T-helper 1 cell treated with Interleukin-12 subunit alpha and Interleukin-12 subunit beta and Interleukin-4 antibody, amounts not matched to agents 30 μg/mL and 1 μg/mL, for 36 hours (primary cell): ENCODE results near the gene RABEP2.
"Not testable (repeated sequence)": the region's sequence is repeated elsewhere in the genome, so short reads cannot be mapped to it uniquely, and the experiment has no call there.

Source experiments
- H3K27ac Mint-ChIP-seq: one replicate; pipeline ENCODE4 v1.8.0; 2021; ENCODE audit warnings: mild to moderate bottlenecking, mixed read lengths
- H3K27me3 Mint-ChIP-seq: one replicate; pipeline ENCODE4 v1.8.0; 2021; ENCODE audit warnings: low read depth, mixed read lengths
- H3K36me3 Mint-ChIP-seq: one replicate; pipeline ENCODE4 v1.8.0; 2021; ENCODE audit warnings: low read depth, mixed read lengths
- H3K4me1 Mint-ChIP-seq: one replicate; pipeline ENCODE4 v1.8.0; 2021; ENCODE audit warnings: low read depth, mixed read lengths
- H3K4me3 Mint-ChIP-seq: one replicate; pipeline ENCODE4 v1.8.0; 2021; ENCODE audit warnings: mild to moderate bottlenecking, moderate library complexity, mixed read lengths
- H3K9me3 Mint-ChIP-seq: one replicate; pipeline ENCODE4 v1.8.0; 2021; ENCODE audit warnings: mixed read lengths

Gene RABEP2

GRCh38 chr16:28872952-28873351 is 52.1 kb downstream of the RABEP2 start:
- no peak overlapping the region for H3K4me3 Mint-ChIP-seq
- peaks cover 11% of the 10 kb centered on the region for H3K36me3 Mint-ChIP-seq

GRCh38 chr16:28869201-28869600 is 55.8 kb downstream of the RABEP2 start:
- Mint-ChIP-seq H3K9me3 (no peaks in the 10 kb centered on the region), H3K27ac (no peak overlapping the region), H3K36me3 (peaks cover 13% of the 10 kb centered on the region), H3K4me1 (peaks cover 13% of the 10 kb centered on the region), H3K4me3 (no peak overlapping the region), H3K27me3 (no peaks in the 10 kb centered on the region)

More at GRCh38 chr16:28872952-28873351, 52.1 kb downstream of the RABEP2 start:
- Mint-ChIP-seq H3K9me3 (no peaks in the 10 kb centered on the region), H3K27me3 (no peaks in the 10 kb centered on the region), H3K4me1 (peaks cover 3% of the 10 kb centered on the region), H3K27ac (no peak overlapping the region)

- H3K27ac Mint-ChIP-seq, H3K4me3 Mint-ChIP-seq, H3K27me3 Mint-ChIP-seq, H3K9me3 Mint-ChIP-seq: not testable (repeated sequence)
- H3K36me3 Mint-ChIP-seq = peaks cover 16% of the 10 kb centered on the region
- peaks cover 17% of the 10 kb centered on the region for H3K4me1 Mint-ChIP-seq
Observed at GRCh38 chr16:28867646-28868045, 57.4 kb downstream of the RABEP2 start.

- peaks cover 16% of the 10 kb centered on the region for H3K36me3 Mint-ChIP-seq
- H3K4me1 Mint-ChIP-seq = peaks cover 17% of the 10 kb centered on the region
- H3K27me3 Mint-ChIP-seq = no peaks in the 10 kb centered on the region
- no peak overlapping the region for H3K4me3 Mint-ChIP-seq
- peak overlapping the region; percentile 31 for H3K27ac Mint-ChIP-seq
- H3K9me3 Mint-ChIP-seq = no peaks in the 10 kb centered on the region
Observed at GRCh38 chr16:28867241-28867640, 57.8 kb downstream of the RABEP2 start.

- Mint-ChIP-seq H3K9me3 (no peaks in the 10 kb centered on the region), H3K4me1 (peaks cover 22% of the 10 kb centered on the region), H3K27ac (no peak overlapping the region), H3K36me3 (peaks cover 16% of the 10 kb centered on the region), H3K4me3 (no peak overlapping the region), H3K27me3 (no peaks in the 10 kb centered on the region)
Observed at GRCh38 chr16:28866454-28866804, 58.6 kb downstream of the RABEP2 start.

- no peaks in the 10 kb centered on the region for H3K27me3 Mint-ChIP-seq
- H3K9me3 Mint-ChIP-seq = no peaks in the 10 kb centered on the region
- H3K4me3 Mint-ChIP-seq = no peak overlapping the region
- no peak overlapping the region for H3K27ac Mint-ChIP-seq
- H3K4me1 Mint-ChIP-seq = peaks cover 22% of the 10 kb centered on the region
- H3K36me3 Mint-ChIP-seq = peaks cover 16% of the 10 kb centered on the region
Observed at GRCh38 chr16:28865722-28866453, 59.1 kb downstream of the RABEP2 start.

- no peaks in the 10 kb centered on the region for H3K9me3 Mint-ChIP-seq
- H3K36me3 Mint-ChIP-seq = peaks cover 12% of the 10 kb centered on the region
- H3K4me3 Mint-ChIP-seq = peak overlapping the region; percentile 99
- peaks cover 21% of the 10 kb centered on the region for H3K4me1 Mint-ChIP-seq
- peak overlapping the region; percentile 99 for H3K27ac Mint-ChIP-seq
- H3K27me3 Mint-ChIP-seq = no peaks in the 10 kb centered on the region
Observed at GRCh38 chr16:28865001-28865688, 59.9 kb downstream of the RABEP2 start.

GRCh38 chr16:28863929-28864793 is 60.9 kb downstream of the RABEP2 start:
- peaks cover 5% of the 10 kb centered on the region for H3K36me3 Mint-ChIP-seq

GRCh38 chr16:28859326-28859725 is 65.7 kb downstream of the RABEP2 start:
- H3K4me1 Mint-ChIP-seq = peaks cover 10% of the 10 kb centered on the region
- no peak overlapping the region for H3K4me3 Mint-ChIP-seq
- no peak overlapping the region for H3K27ac Mint-ChIP-seq
- H3K9me3 Mint-ChIP-seq = no peaks in the 10 kb centered on the region
- peaks cover 3% of the 10 kb centered on the region for H3K36me3 Mint-ChIP-seq
- H3K27me3 Mint-ChIP-seq = no peaks in the 10 kb centered on the region

More at GRCh38 chr16:28863929-28864793, 60.9 kb downstream of the RABEP2 start:
- H3K4me3 Mint-ChIP-seq = peak overlapping the region; percentile 99
- peak overlapping the region; percentile 99 for H3K27ac Mint-ChIP-seq
- H3K4me1 Mint-ChIP-seq = peaks cover 21% of the 10 kb centered on the region
- no peaks in the 10 kb centered on the region for H3K27me3 Mint-ChIP-seq
- no peaks in the 10 kb centered on the region for H3K9me3 Mint-ChIP-seq

GRCh38 chr16:28858421-28858820 is 66.6 kb downstream of the RABEP2 start:
- no peaks in the 10 kb centered on the region for H3K27me3 Mint-ChIP-seq
- H3K4me3 Mint-ChIP-seq = no peak overlapping the region
- no peaks in the 10 kb centered on the region for H3K9me3 Mint-ChIP-seq
- H3K27ac Mint-ChIP-seq = no peak overlapping the region
- peaks cover 7% of the 10 kb centered on the region for H3K4me1 Mint-ChIP-seq
- peaks cover 3% of the 10 kb centered on the region for H3K36me3 Mint-ChIP-seq
